Body of pancreas (tissue), 4 donors: ENCODE results near the gene STPG3.

Experiments used
- POLR2A ChIP-seq, 3 donors: fragments of 450-650 bp; IDR thresholded peaks; one replicate each; pipeline ENCODE4 v1.6.1; 2016; ENCODE audit warnings: antibody characterized with exemption in 3 of 3, mild to moderate bottlenecking in 2 of 3
- TF ChIP-seq, protein P1 (sequence below), 7 experiments: fragments of 450-650 bp in 4 of 7; fragments of 200-600 bp in 3 of 7; sonication (generic) in 3 of 7; IDR thresholded peaks; one replicate each; pipeline ENCODE4 v1.5.1; 2016 to 2019; ENCODE audit warnings: antibody characterized with exemption in 7 of 7

DNA sequence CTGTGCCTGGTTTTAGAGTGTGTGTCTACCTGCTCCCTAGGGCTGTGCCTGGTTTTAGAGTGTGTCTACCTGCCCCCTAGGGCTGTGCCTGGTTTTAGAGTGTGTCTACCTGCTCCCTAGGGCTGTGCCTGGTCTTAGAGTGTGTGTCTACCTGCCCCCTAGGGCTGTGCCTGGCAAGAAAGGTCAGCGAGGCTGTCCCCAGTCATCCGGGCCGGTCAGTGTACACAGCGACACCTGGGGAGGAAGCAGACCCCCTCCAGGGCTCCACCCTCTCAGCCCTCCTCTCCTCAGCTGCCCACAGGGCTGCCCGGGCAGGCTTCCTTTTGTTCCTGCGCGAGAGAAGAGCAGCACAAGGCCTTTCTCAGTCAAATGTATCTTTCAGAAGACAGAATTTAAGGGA lies 46.9 kb downstream of the STPG3 start:
- TF ChIP-seq, protein P1, sequence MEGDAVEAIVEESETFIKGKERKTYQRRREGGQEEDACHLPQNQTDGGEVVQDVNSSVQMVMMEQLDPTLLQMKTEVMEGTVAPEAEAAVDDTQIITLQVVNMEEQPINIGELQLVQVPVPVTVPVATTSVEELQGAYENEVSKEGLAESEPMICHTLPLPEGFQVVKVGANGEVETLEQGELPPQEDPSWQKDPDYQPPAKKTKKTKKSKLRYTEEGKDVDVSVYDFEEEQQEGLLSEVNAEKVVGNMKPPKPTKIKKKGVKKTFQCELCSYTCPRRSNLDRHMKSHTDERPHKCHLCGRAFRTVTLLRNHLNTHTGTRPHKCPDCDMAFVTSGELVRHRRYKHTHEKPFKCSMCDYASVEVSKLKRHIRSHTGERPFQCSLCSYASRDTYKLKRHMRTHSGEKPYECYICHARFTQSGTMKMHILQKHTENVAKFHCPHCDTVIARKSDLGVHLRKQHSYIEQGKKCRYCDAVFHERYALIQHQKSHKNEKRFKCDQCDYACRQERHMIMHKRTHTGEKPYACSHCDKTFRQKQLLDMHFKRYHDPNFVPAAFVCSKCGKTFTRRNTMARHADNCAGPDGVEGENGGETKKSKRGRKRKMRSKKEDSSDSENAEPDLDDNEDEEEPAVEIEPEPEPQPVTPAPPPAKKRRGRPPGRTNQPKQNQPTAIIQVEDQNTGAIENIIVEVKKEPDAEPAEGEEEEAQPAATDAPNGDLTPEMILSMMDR (IDR thresholded peaks at IDR 0.05) = no peak
- no peak for TF ChIP-seq POLR2A (IDR thresholded peaks at IDR 0.05)
